K562 (cell line): ENCODE results near the gene HS2ST1. TPM values are rescaled to one million over a fixed set of nuclear protein-coding genes. Genes with fewer than 3 reads are reported as not detected.

Source experiments
- KLF1 ChIP-seq: fragments of 450-650 bp; IDR thresholded peaks from 2 replicates; pipeline ENCODE4 v1.6.1; 2016; ENCODE audit warnings: missing genetic modification characterization, missing compliant biosample characterization
- MBD2 ChIP-seq: sonication (generic); IDR thresholded peaks from 2 replicates; pipeline ENCODE4 v1.6.1; 2016; ENCODE audit warnings: low read depth, borderline replicate concordance
- PHF21A ChIP-seq: fragments of 450-650 bp; IDR thresholded peaks from 2 replicates; pipeline ENCODE4 v1.6.1; 2017; ENCODE audit warnings: low read depth, borderline replicate concordance
- RBBP5 ChIP-seq: fragments of 200-600 bp; sonication (generic); IDR thresholded peaks from 2 replicates; pipeline ENCODE4 v1.6.1; 2012; ENCODE audit warnings: borderline replicate concordance, mild to moderate bottlenecking, low read length, control low read depth, inconsistent platforms; ENCODE audit not compliant: insufficient read depth, poor library complexity, severe bottlenecking
- ZNF274 ChIP-seq: IDR thresholded peaks from 2 replicates; pipeline ENCODE4 v1.6.1; 2011; ENCODE audit warnings: low read depth, mild to moderate bottlenecking, low read length, moderate library complexity, borderline replicate concordance
- polyA plus RNA-seq, 8 experiments: library from polyadenylated mRNA; depleted of rRNA in 4 of 8; stranded (reverse) in 5 of 8; unstranded in 3 of 8; fragments of >200 nt; fragmentation: Nextera tagmentation in 2 of 8; fragmentation: Illumina TruSeq in 1 of 8; extraction: Ambion mirVana in 2 of 8; extraction: Trizol in 1 of 8; gene quantifications; 2 replicates each; pipeline versions ENCODE4 v1.2.1 to v1.2.3, GENCODE V29; 2011 to 2014; ENCODE audit warnings: inconsistent platforms in 1 of 8, missing spikeins in 1 of 8
- total RNA-seq, 7 experiments: library from RNA; depleted of rRNA in 6 of 7; stranded (reverse); fragments of >200 nt in 6 of 7; fragmentation: Illumina TruSeq in 2 of 7; extraction: Trizol in 2 of 7; gene quantifications; 2 replicates each; pipeline versions ENCODE4 v1.2.1 to v1.2.3, GENCODE V29; 2011 to 2021; ENCODE audit warnings: low replicate concordance in 1 of 7
- TF ChIP-seq, protein P1 (sequence below): fragments of 450-650 bp; IDR thresholded peaks from 2 replicates; pipeline ENCODE4 v1.7.1; 2018; ENCODE audit warnings: mild to moderate bottlenecking, low read depth; ENCODE audit not compliant: partially characterized antibody
- TF ChIP-seq, protein P2 (sequence below): sonication (generic); formaldehyde crosslinking; IDR thresholded peaks from 2 replicates; pipeline ENCODE4 v1.8.0; 2023; ENCODE audit warnings: mild to moderate bottlenecking, missing genetic modification reagents

The HS2ST1 gene
- total and polyA plus RNA-seq, 9 of the 15 experiments (the other 6 are each of a cell fraction or from before 2014, with no cell fraction given): 7.7 to 43.3 (median 25.8) TPM

DNA sequence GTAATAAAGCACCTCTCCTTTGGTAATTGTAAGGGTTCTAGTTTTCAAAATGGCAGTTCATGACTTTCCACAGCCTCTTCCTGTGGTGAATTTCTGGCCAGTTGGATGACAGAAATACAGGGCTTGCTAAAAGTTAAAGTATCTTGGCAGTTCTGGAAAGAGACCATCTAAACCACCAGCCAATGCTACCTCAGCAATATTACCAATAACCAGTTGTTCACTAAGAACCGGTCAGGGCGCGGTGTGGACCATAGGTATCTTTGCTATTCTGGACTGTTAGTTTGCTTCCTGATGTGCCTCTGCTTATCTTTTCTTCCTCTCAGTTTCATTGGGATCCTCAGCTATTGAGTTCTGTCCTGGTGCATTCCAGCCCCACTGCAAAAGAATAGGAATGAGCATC lies 124.7 kb downstream of the HS2ST1 start (continued):
- TF ChIP-seq, protein P1, sequence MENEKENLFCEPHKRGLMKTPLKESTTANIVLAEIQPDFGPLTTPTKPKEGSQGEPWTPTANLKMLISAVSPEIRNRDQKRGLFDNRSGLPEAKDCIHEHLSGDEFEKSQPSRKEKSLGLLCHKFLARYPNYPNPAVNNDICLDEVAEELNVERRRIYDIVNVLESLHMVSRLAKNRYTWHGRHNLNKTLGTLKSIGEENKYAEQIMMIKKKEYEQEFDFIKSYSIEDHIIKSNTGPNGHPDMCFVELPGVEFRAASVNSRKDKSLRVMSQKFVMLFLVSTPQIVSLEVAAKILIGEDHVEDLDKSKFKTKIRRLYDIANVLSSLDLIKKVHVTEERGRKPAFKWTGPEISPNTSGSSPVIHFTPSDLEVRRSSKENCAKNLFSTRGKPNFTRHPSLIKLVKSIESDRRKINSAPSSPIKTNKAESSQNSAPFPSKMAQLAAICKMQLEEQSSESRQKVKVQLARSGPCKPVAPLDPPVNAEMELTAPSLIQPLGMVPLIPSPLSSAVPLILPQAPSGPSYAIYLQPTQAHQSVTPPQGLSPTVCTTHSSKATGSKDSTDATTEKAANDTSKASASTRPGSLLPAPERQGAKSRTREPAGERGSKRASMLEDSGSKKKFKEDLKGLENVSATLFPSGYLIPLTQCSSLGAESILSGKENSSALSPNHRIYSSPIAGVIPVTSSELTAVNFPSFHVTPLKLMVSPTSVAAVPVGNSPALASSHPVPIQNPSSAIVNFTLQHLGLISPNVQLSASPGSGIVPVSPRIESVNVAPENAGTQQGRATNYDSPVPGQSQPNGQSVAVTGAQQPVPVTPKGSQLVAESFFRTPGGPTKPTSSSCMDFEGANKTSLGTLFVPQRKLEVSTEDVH: no peak
- no peak for TF ChIP-seq PHF21A
- TF ChIP-seq KLF1 (tag): no peak
- no peak for TF ChIP-seq ZNF274
- TF ChIP-seq, protein P2, sequence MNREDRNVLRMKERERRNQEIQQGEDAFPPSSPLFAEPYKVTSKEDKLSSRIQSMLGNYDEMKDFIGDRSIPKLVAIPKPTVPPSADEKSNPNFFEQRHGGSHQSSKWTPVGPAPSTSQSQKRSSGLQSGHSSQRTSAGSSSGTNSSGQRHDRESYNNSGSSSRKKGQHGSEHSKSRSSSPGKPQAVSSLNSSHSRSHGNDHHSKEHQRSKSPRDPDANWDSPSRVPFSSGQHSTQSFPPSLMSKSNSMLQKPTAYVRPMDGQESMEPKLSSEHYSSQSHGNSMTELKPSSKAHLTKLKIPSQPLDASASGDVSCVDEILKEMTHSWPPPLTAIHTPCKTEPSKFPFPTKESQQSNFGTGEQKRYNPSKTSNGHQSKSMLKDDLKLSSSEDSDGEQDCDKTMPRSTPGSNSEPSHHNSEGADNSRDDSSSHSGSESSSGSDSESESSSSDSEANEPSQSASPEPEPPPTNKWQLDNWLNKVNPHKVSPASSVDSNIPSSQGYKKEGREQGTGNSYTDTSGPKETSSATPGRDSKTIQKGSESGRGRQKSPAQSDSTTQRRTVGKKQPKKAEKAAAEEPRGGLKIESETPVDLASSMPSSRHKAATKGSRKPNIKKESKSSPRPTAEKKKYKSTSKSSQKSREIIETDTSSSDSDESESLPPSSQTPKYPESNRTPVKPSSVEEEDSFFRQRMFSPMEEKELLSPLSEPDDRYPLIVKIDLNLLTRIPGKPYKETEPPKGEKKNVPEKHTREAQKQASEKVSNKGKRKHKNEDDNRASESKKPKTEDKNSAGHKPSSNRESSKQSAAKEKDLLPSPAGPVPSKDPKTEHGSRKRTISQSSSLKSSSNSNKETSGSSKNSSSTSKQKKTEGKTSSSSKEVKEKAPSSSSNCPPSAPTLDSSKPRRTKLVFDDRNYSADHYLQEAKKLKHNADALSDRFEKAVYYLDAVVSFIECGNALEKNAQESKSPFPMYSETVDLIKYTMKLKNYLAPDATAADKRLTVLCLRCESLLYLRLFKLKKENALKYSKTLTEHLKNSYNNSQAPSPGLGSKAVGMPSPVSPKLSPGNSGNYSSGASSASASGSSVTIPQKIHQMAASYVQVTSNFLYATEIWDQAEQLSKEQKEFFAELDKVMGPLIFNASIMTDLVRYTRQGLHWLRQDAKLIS: no peak
- TF ChIP-seq RBBP5: no peak
- no peak for TF ChIP-seq MBD2
- TF ChIP-seq, all 486 proteins: peak for 4
